ENCODE data around the gene WTAP. TPM values are rescaled to one million over a fixed set of nuclear protein-coding genes. Genes with fewer than 3 reads are reported as not detected.
"Not testable (repeated sequence)": the region's sequence is repeated elsewhere in the genome, so short reads cannot be mapped to it uniquely, and the experiment has no call there.

The WTAP gene
- total RNA-seq: 131 TPM

DNA sequence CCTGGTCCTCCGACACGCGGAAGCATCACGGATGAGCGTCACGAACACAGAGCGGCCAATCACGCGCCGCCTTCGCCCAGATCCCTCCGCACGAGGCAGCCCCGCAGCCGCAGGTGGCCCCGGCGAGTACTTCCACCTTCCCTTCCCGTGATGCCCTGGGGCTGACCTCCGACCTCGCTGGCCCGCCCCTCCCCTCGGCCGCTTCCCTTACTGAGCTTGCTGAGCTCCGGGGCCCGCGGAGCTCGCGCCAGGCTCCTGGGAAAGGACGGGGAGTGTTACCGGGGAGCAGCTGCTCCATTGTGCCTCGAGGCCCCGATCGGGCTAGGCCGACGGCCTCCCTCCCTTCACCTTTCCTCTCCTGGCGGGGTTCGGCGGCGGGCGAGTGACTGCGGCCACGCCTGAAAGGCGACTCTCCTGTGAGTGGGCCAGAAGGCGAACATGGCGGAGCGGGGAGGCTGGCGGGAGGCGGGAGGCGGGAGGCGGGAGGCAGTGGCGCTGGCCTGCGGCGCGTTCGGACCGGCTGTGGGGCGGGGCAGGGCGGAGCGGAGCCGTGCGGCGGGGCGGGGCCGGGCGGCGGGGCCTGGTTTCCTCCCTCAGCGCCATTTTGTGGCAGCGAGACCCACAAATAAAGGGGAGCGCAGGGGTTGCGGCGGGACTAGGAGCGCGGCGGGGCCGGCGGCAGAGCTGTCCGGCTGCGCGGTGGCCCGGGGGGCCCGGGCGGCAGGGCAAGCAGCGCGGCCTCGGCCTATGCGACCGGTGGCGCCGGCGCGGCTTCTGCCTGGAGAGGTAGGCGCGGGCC is at the start of gene WTAP:
WTAP (plus strand) TSS at position 589 of the 799 bp plus-strand sequence. CDS start 8,760 bp downstream, outside the sequence.
- DNase-seq (ENCODE audit: low spot score in 2 of 2) (peak; percentile 88 to 93), FAIRE-seq (no peak)

DNA sequence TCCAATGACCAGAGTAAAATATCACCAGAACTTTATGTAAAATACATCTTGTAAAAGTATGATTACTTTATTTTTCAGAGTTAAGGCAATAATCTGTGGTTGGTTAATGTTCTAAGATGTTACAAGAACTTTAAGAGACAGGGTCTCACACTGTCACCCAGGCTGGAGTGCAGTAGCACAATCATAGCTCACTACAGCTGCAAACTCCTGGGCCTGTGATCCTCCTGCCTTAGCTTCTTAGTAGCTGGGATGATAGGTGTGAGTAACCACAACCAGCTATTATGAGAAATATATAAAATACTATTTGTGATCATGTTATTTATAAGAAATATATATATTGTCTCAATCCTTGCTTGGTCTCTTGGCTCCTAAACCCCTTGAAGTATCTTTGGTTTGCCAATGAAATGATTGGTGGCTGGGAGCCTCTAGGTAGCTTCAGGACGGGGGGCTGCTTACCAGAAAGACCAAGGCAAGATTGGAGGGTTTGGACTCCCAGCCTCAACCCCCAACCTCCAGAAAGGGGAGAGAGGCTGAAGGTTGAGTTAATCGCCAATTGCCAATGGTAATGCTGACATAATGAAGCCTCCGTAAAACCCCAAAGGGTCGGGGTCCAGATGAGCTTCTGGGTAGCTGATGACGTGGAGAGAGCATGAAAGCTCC is 49.7 kb upstream of the WTAP start:
- DNase-seq (ENCODE audit: low spot score in 2 of 2): no peak
- no peak for FAIRE-seq

DNA sequence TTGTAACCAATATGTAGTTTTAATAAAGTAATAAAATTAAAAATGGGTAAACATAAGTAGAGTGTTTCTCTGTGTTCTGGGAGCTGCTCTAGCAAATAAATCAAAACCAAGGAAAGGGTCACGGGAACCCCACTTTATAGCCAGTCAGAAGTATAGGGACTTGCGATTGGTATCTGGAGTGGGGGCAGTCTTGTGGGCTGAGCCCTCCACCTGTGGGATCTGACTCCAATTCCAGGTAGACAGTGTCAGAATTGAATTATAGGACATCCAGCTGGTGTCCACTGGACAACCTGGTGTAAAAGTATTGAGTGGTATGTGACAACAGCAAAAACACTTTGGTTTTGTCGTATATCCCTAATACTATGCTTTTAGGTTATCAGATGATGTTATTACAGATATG is 48.7 kb upstream of the WTAP start:
- FAIRE-seq: no peak
- no peak for DNase-seq (ENCODE audit: low spot score in 2 of 2)

DNA sequence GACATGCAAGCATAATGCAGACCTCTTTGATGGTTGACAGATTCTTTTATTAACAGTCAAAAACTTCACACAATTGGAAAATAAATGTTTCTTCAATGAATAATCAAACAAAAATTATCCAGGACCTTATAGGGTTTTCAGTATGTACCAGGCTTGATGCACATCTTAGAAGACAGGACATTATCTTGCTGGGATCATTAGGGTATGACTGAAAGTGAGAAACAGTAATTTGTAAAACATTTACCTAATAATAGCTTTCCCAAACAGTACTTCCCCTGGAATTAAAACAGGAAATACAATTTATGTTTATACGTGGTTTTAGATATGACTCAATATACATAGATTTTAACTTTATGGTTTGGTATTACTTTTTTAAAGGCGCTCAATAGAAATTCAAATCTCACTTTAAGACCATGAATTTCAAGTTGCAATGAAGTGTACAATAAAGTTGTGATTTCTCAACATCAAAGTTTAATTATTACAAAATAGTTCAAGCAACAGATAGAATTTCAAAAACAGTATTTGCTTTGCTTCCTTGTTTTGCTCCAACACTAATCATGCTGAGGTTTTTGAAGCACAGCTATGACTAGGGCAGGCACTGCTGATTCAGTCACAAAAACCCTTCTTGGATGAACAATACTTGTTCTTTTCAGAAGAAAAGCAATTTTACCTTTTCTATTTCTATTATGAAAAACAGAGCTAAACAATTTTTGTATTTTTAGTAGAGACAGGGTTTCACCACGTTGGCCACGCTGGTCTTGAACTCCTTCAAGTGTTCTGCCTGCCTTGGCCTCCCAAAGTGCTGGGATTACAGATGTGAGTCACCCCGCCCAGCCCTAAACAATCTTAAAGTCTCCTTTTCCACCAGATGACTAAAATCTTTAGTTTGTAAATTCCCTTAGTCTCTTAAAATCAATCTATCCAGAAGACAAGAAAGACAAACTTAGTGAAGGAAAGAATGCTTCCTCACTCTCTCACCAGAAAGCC is 47.9 kb upstream of the WTAP start:
- no peak for FAIRE-seq
- DNase-seq (ENCODE audit: low spot score in 2 of 2): no peak

DNA sequence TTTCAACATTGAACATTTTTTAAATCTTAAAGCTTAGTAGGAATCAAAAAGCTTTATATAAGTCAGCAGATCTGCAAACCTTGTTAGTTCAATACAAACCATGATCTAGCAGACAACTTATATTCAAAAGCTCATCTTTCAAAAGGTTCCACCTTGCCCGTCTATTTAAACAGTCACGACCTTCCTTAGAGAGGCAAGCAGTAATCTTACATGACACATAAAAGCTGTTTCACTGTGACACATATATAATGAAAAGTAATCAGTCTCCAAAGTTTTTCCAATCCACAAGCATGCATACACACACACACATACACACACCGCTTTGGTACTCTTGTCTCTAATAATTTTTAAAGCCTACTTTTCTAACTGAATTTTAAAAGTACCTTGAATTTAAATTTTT is 47.2 kb upstream of the WTAP start:
- FAIRE-seq (no peak), DNase-seq (ENCODE audit: low spot score in 2 of 2) (no peak)

DNA sequence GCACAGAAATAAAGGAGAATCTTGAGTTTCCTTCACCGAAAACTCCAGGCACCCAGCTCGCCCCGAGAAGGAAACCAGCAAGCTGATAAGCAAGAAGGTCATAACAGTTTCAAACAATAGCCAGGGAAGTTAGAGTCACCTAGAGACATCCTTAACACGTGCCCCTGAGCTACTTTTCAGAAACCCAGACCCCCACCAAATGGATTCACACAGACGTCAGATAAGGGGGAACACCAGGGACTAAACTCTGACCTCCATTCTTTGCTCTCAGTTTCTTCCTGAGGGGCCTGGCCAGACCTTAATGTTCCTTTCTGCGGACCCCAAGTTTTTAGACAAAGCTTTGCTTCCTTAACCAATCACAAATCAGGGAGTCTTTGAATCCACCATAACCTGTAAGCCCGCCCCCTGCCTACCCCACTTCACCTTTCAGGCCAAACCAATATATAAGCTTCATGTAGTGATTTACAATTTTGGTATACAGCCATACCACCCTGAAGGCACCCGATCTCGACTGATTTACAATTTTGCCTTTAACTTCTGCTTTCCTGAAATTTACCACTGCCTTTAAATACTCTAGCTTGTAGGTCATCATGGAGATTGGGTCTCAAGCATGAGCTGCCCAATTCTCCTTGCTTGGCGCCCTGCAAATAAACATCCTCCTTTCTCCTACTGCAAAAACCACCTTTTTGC is 46.0 kb upstream of the WTAP start:
- DNase-seq (ENCODE audit: low spot score in 2 of 2) (no peak), FAIRE-seq (no peak)

DNA sequence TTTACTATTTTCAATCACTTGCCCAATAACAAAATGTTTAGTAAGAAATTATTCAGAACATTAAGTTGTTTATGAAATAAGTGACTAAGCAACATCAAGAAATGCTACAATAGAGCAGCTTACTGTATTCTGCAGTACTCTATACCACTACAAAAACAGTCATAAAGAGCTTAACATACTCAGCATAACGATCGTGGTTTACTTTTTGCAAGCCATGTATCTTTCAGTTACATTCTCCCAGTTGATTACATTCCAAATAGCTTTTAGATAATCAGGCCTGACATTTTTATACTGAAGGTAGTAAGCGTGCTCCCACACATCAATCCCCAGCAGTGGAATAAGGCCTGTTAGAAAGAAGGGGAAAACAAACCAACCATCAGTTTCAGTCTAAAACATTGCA is 45.0 kb upstream of the WTAP start:
- FAIRE-seq (no peak), DNase-seq (ENCODE audit: low spot score in 2 of 2) (no peak)

DNA sequence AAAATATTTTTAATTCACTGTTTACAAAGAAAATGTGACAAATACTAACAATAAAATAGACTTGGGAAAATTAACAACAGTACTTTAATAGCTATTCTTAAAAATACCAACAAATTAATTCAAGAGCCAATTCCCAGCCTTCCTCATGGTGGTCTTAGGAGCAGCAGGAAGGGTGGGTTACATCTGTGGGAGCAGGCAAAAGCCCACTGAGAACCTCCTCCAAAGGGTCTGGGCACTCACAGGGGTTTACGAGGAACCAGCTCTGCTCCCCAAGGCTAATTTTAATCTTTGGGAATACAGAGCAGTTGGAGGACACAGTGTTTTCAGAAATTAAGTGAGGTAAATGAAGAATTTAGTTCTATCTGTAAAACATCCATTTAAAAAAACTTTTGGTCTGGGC is 44.5 kb upstream of the WTAP start:
- no peak for DNase-seq (ENCODE audit: low spot score in 2 of 2)
- no peak for FAIRE-seq

DNA sequence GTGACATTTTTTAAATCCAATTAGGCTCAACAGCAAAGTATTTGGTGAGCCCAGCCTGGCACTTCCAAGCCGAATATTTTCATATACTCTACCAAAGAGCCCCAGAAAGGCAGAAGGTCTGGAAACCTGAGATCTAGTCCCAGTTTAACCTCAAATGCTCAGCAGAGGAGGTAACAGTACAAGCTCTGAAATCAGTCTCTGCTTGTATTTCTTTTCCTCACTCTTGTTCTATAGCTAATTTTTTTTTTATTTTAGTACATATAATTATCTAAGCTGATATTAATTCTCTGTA is 43.3 kb upstream of the WTAP start:
- FAIRE-seq: no peak
- no peak for DNase-seq (ENCODE audit: low spot score in 2 of 2)

DNA sequence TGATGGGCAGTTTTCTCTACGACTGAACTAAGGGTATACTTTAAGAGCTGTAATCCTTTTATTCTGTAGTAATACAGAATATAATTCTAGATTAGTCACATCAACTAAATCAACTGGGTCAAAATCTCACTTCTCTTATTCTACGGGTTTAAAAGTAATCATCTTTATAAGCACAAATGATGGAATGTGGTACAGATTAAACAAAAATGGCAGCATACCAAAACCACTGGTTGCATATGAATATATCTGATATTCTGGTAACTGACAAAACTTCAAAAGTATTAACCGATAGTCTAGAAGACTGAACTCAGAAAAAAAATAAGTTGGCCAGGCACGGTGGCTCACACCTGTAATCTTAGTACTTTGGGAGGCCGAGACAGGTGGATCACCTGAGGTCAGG is 41.3 kb upstream of the WTAP start:
- no peak for FAIRE-seq
- no peak for DNase-seq (ENCODE audit: low spot score in 2 of 2)

DNA sequence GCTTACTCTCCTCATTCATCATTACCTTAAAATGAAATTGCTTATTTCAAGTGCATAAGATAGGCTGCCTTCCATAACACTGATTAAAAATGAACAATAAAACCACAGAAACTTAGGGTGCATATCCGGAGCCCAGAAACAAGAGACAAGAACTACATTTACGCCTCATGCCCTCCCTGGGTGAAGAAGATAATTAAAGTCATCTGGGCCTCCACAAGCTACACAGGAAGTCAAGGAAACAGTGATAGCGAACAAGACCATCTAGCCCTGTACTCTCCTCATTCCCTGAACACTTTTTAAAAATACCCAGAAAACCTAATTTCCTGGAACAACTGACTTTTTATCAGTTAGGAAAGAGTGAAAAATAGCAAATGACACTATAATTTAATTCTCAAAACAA is 40.6 kb upstream of the WTAP start:
- no peak for DNase-seq (ENCODE audit: low spot score in 2 of 2)
- FAIRE-seq: no peak

DNA sequence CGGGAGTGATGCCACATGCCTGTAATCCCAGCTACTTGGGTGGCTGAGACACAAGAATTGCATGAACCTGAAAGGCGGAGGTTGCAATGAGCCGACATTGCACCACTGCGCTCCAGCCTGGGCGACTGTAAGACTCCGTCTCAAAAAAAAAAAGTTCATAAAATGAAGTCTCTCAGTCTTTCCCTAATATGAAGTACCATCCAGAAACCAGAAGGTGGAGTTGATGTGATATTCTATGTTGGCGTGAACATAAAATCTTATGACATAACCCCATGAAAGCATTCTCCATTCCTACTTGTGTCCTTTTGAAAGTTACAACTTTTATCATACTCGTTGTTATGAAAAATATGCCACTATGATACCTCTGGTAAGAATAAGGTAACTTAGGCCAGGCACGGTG is 40.0 kb upstream of the WTAP start:
- FAIRE-seq (no peak), DNase-seq (ENCODE audit: low spot score in 2 of 2) (no peak)

DNA sequence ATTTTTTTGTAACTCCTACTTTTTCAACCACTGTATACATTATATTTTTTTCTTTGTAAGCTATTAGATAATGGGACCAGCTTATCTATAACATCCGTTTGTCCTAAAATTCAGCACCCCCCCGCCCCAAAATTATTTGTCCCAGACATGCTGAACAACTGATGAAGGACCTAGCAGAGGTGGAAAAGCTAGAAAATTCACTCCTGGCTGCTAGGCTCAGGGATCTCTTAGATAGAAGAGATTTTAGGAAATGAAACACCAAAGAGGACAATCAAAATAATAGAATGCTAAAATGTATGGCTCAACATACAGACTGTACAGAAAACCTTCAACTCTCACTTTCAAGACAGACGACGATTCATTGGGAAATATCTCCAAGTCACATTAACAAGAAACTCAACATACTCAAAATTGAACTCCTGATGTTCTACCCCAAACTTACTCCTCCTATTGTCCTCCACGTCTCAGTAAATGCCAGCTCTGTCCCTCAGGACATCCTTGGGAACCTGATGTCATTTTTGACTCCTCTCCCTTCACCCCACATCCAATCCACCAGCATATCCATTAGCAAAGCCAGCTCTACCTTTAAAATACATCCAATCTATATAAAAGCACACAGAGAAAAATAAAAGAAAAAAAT is 38.9 kb upstream of the WTAP start:
- DNase-seq (ENCODE audit: low spot score in 2 of 2) (no peak), FAIRE-seq (no peak)

DNA sequence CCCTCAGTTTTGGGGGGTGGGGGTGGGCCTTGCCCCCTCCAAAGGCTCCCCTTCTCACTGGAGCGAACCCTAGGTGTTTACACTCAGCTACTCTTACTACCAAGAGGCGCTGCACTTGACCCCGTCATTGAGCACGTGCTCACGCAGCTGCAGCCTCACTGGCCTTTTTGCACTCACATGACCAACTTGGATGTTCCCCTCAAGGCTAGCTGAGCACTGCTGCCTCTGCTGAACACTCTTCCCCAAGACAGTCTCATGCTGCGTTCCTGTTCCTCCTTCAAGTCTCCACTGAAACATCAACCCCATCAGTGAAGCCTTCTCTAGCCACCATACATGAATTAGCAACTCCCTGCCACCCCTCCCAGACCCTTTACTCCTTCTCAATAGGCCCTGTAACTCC is 38.3 kb upstream of the WTAP start:
- FAIRE-seq (no peak), DNase-seq (ENCODE audit: low spot score in 2 of 2) (no peak)

DNA sequence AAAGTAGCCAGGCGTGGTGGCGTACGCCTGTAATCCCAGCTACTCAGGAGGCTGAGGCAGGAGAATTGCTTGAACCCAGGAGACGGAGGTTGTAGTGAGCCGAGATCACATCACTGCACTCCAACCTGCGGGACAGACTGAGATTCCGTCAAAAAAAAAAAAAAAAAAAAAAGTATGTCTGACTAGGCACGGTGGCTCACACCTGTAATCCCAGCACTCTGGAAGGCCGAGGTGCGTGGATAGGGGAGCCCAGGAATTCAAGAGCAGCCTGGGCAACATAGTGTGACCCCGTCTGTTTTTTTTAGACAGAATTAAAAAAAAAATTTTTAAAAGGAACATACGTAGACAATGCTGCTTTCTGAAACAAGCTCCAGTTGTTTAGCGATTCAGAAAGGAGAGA is 37.2 kb upstream of the WTAP start:
- not testable (repeated sequence) for DNase-seq (ENCODE audit: low spot score in 2 of 2); FAIRE-seq

DNA sequence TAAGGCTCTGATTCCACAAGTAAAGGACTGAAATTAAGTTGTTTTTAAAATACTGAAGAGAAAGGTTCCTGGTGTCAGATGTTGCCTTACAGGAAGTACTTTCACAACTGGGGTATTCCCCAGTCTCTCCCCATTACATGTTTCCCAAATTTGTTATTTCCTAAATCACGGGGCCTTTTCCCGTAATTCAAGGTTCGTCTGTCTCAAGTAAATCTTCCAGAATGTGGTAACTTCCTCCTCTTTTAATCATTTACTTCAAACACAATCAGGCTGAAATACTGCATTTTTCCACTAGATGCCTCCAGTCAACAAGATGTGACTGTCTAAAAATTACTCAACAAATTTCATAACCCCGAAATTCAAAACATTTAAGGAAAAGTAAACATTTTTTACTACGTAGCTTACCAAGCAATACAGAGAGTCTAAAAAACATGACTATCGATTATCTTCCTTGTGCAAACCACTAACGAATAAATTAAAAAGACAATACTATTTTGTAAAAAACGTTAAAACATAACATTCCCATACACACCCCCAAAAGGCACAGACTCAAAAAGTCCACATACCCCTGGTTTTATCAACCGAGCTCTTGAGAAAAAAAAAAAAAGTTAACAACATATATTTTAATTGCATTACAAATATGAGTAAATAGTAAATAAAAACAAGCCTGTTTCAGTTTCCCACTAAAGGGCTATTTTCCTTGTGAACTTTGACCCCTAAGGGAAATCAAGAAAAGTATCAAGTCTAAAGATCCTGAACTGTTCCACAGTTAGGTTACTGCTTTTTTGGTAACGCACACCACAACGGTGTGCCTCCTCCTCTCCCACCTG is 36.0 kb upstream of the WTAP start:
- DNase-seq (ENCODE audit: low spot score in 2 of 2) (peak; percentile 57 to 65), FAIRE-seq (peak; percentile 83)

DNA sequence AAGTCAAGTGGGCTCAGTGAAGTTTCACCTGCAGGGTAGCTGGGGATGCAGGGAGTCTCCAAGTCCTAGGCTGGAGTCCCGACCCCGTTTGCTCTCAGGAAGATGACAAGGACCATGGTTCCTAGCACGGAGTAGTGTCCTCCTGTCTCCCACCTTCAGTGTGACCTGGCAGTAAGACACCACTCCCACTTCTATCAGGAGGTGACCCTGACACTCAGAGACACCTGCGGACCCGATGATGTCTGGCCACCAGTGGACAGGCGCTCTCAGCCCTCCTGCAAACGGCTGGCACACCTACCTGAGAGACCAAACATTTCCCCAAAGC is 35.4 kb upstream of the WTAP start:
- DNase-seq (ENCODE audit: low spot score in 2 of 2) (peak in 1 of 2 donors; percentile 24), FAIRE-seq (no peak)

DNA sequence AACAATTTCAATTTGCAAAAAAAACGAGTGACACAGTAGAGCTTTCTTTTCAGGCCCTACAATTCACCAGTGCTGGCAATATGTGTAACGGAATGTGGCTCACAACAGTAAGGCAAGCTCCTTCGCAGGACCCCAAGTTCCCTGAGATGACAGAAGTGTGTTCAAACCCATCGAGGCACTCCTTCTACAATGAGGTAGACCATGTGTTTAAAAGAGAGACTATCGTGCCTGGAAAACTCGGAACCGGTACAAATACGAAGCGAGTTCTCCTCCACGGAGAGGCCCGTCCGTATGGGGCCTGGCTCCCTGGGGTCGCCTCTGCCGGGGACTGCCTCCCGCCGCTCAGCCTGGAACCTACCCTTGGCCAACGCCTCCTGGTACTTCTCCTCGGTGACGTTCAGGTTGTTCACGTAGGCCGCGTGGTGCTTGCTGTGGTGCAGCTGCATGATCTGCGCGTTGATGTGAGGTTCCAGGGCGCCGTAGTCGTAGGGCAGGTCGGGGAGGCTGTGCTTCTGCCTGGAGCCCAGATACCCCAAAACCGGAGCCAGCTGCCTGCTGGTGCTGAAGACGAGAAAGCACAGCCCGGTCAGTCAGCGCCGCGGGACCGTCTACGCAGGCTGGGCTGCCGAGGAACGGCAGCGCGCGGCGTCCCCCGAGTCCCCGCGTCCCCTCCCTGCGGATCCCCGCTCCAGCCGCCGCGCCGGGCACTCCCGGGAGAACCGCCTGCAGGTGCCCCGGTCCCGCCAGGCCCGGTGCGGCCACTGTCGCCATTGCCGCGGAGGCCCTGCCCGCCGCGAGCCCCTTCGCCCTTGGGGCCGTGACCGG is 34.8 kb upstream of the WTAP start:
- DNase-seq (ENCODE audit: low spot score in 2 of 2) (peak in 1 of 2 donors; percentile 35), FAIRE-seq (no peak)

Data from frontal cortex (tissue), 4 donors.